ENCODE data around the gene AQR. TPM values are rescaled to one million over a fixed set of nuclear protein-coding genes. Genes with fewer than 3 reads are reported as not detected.

AQR gene
- total RNA-seq, 1 experiment from 2014 or later = 41.4 TPM

GRCh38 chr15:34804113-34804512 lies 165.4 kb downstream of the AQR start:
- H3K27me3 ChIP-seq (ENCODE audit: control insufficient read depth, insufficient read depth, low read length) = no peaks in the 10 kb centered on the region
- CTCF ChIA-PET = no interaction called here
- intact Hi-C loops (cut with micrococcal nuclease; ENCODE audit: unreplicated experiment) (no loop called here), in situ Hi-C loops (cut with HindIII; ENCODE audit: low pct_unique_long_range_greater_than_20kb, low sequenced_read_pairs) (no loop called here)
- no peak overlapping the region for H3K27ac ChIP-seq (ENCODE audit: low read length)
- H3K9me3 ChIP-seq (ENCODE audit: control insufficient read depth, insufficient read depth, low read depth, low read length) = no peaks in the 10 kb centered on the region
- POLR2A ChIA-PET = no interaction called here
- BruUV-seq (replicated peaks) = no TSS peak
- no peaks in the 10 kb centered on the region for H3K36me3 ChIP-seq (ENCODE audit: control insufficient read depth, insufficient read depth, low read length)
- TF ChIP-seq SIN3A (IDR thresholded peaks at IDR 0.05; ENCODE audit: borderline replicate concordance, insufficient read depth, low read depth, low read length) = no peak
- no peak for ATAC-seq
- H3K4me1 ChIP-seq (ENCODE audit: control insufficient read depth, insufficient read depth, low read length) = no peaks in the 10 kb centered on the region
- no peak for DNase-seq (ENCODE audit: low read depth, low spot score)
- no peak overlapping the region for H3K4me3 ChIP-seq (ENCODE audit: low read depth in 2 of 2, low read length in 2 of 2)

- Histone ChIP-seq H3K4me1 (ENCODE audit: control insufficient read depth, insufficient read depth, low read length) (no peaks in the 10 kb centered on the region), H3K9me3 (ENCODE audit: control insufficient read depth, insufficient read depth, low read depth, low read length) (no peaks in the 10 kb centered on the region), H3K4me3 (ENCODE audit: low read depth in 2 of 2, low read length in 2 of 2) (no peak overlapping the region), H3K36me3 (ENCODE audit: control insufficient read depth, insufficient read depth, low read length) (no peaks in the 10 kb centered on the region), H3K27ac (ENCODE audit: low read length) (no peak overlapping the region), H3K27me3 (ENCODE audit: control insufficient read depth, insufficient read depth, low read length) (no peaks in the 10 kb centered on the region)
- in situ Hi-C loops (cut with HindIII; ENCODE audit: low pct_unique_long_range_greater_than_20kb, low sequenced_read_pairs) (no loop called here), intact Hi-C loops (cut with micrococcal nuclease; ENCODE audit: unreplicated experiment) (no loop called here)
- ATAC-seq = no peak
- ChIA-PET POLR2A (no interaction called here), CTCF (no interaction called here)
- DNase-seq (ENCODE audit: low read depth, low spot score) = no peak
- BruUV-seq (replicated peaks) = no TSS peak
- TF ChIP-seq POLR2AphosphoS5 (IDR thresholded peaks at IDR 0.05; ENCODE audit: low read depth, low read length) (no peak), REST (IDR thresholded peaks at IDR 0.05; ENCODE audit: insufficient read depth in 1 of 2, low read depth in 2 of 2, low read length in 1 of 2) (no peak), TCF7L2 (IDR thresholded peaks at IDR 0.05; ENCODE audit: low read depth, low read length) (no peak), CTCF (IDR thresholded peaks at IDR 0.05) (no peak), SIN3A (IDR thresholded peaks at IDR 0.05; ENCODE audit: borderline replicate concordance, insufficient read depth, low read depth, low read length) (no peak)
These were observed 166.5 kb downstream of the AQR start for GRCh38 chr15:34802803-34803750.

- no TSS peak for BruUV-seq (replicated peaks)
These were observed 167.2 kb downstream of the AQR start for GRCh38 chr15:34802371-34802770.

More at GRCh38 chr15:34802371-34802770, 167.2 kb downstream of the AQR start:
- DNase-seq (ENCODE audit: low read depth, low spot score) (no peak), ATAC-seq (no peak)
- Histone ChIP-seq H3K27me3 (ENCODE audit: control insufficient read depth, insufficient read depth, low read length) (no peaks in the 10 kb centered on the region), H3K36me3 (ENCODE audit: control insufficient read depth, insufficient read depth, low read length) (no peaks in the 10 kb centered on the region), H3K4me3 (ENCODE audit: low read depth in 2 of 2, low read length in 2 of 2) (no peak overlapping the region), H3K4me1 (ENCODE audit: control insufficient read depth, insufficient read depth, low read length) (no peaks in the 10 kb centered on the region), H3K9me3 (ENCODE audit: control insufficient read depth, insufficient read depth, low read depth, low read length) (no peaks in the 10 kb centered on the region), H3K27ac (ENCODE audit: low read length) (no peak overlapping the region)
- POLR2A ChIA-PET = no interaction called here
- TF ChIP-seq SIN3A (IDR thresholded peaks at IDR 0.05; ENCODE audit: borderline replicate concordance, insufficient read depth, low read depth, low read length) = no peak
- no peak for TF ChIP-seq TCF7L2 (IDR thresholded peaks at IDR 0.05; ENCODE audit: low read depth, low read length)
- no peak for TF ChIP-seq REST (IDR thresholded peaks at IDR 0.05; ENCODE audit: insufficient read depth in 1 of 2, low read depth in 2 of 2, low read length in 1 of 2)
- no peak for TF ChIP-seq POLR2AphosphoS5 (IDR thresholded peaks at IDR 0.05; ENCODE audit: low read depth, low read length)
- TF ChIP-seq CTCF (IDR thresholded peaks at IDR 0.05) = no peak
- in situ Hi-C loops (cut with HindIII; ENCODE audit: low pct_unique_long_range_greater_than_20kb, low sequenced_read_pairs) = no loop called here
- CTCF ChIA-PET = no interaction called here
- intact Hi-C loops (cut with micrococcal nuclease; ENCODE audit: unreplicated experiment) = no loop called here
